Fibroblast of skin of scalp (primary cell): ENCODE data around the gene XPO6. TPM values are rescaled to one million over a fixed set of nuclear protein-coding genes. Genes with fewer than 3 reads are reported as not detected.
"Not testable (repeated sequence)": the region's sequence is repeated elsewhere in the genome, so short reads cannot be mapped to it uniquely, and the experiment has no call there.

Experiments used
- DNase-seq: peaks from one replicate; pipeline ENCODE4 v3.0.0-alpha.2; 2013
- polyA plus RNA-seq, 2 experiments: library from polyadenylated mRNA; unstranded; fragments of 120-200 nt; gene quantifications; one replicate each; pipeline ENCODE4 v1.2.1, GENCODE V29; 2013; ENCODE audit not compliant: insufficient read length in 2 of 2

XPO6 gene
- polyA plus RNA-seq (2013, experiment 1 of 2; ENCODE audit: insufficient read length) = 158 TPM
- 163 TPM for polyA plus RNA-seq (2013, experiment 2 of 2; ENCODE audit: insufficient read length)

GRCh38 chr16:28211758-28212531 is at the start of gene XPO6:
TSS of gene XPO6 (minus strand) at chr16:28211965. CDS start at chr16:28211368, 597 bp downstream.
- peak; percentile 96 for DNase-seq

GRCh38 chr16:28260193-28260592 is 48.4 kb upstream of the XPO6 start:
- no peak for DNase-seq

GRCh38 chr16:28259781-28260150 is 48.0 kb upstream of the XPO6 start:
- DNase-seq = no peak

- no peak for DNase-seq
Observed at GRCh38 chr16:28259091-28259780, 47.5 kb upstream of the XPO6 start.

GRCh38 chr16:28258567-28258966 is 46.8 kb upstream of the XPO6 start:
- DNase-seq = peak; percentile 9

- DNase-seq = no peak
Observed at GRCh38 chr16:28257256-28257655, 45.5 kb upstream of the XPO6 start.

GRCh38 chr16:28255838-28256237 is 44.1 kb upstream of the XPO6 start:
- no peak for DNase-seq

GRCh38 chr16:28254158-28254557 is 42.4 kb upstream of the XPO6 start:
- no peak for DNase-seq

GRCh38 chr16:28250999-28251398 is 39.2 kb upstream of the XPO6 start:
- no peak for DNase-seq

GRCh38 chr16:28249483-28249882 is 37.7 kb upstream of the XPO6 start:
- DNase-seq = not testable (repeated sequence)

- no peak for DNase-seq
Observed at GRCh38 chr16:28241924-28242323, 30.2 kb upstream of the XPO6 start.

- no peak for DNase-seq
Observed at GRCh38 chr16:28237754-28238357, 26.1 kb upstream of the XPO6 start.

- DNase-seq = no peak
Observed at GRCh38 chr16:28231763-28232162, 20.0 kb upstream of the XPO6 start.

GRCh38 chr16:28223909-28224308 is 12.1 kb upstream of the XPO6 start:
- DNase-seq = not testable (repeated sequence)

- DNase-seq = not testable (repeated sequence)
Observed at GRCh38 chr16:28219777-28220176, 8.0 kb upstream of the XPO6 start.

- no peak for DNase-seq
Observed at GRCh38 chr16:28219282-28219681, 7.5 kb upstream of the XPO6 start.

- peak; percentile 73 for DNase-seq
Observed at GRCh38 chr16:28218109-28218508, 6.3 kb upstream of the XPO6 start.

- DNase-seq = no peak
Observed at GRCh38 chr16:28217326-28217725, 5.6 kb upstream of the XPO6 start.

- peak; percentile 11 for DNase-seq
Observed at GRCh38 chr16:28213396-28213795, 1.6 kb upstream of the XPO6 start.

- DNase-seq = peak; percentile 40
Observed at GRCh38 chr16:28212532-28212873, 738 bp upstream of the XPO6 start.

- DNase-seq = peak; percentile 81
Observed at GRCh38 chr16:28210979-28211588, 681 bp downstream of the XPO6 start.

GRCh38 chr16:28210264-28210663 is 1.5 kb downstream of the XPO6 start:
- DNase-seq = no peak

GRCh38 chr16:28208824-28209223 is 2.9 kb downstream of the XPO6 start:
- no peak for DNase-seq
